GM19099 (cell line): Measurements from ENCODE around the gene ARHGAP23.

ENCODE experiments used
- POLR2A ChIP-seq: IDR thresholded peaks from 3 replicates; pipeline ENCODE4 v1.6.1; 2011; ENCODE audit warnings: low read depth; ENCODE audit not compliant: insufficient read length; ENCODE audit errors: extremely low read depth

Gene ARHGAP23

GRCh38 chr17:38557396-38557795 lies 129.1 kb downstream of the ARHGAP23 start:
- no peak for TF ChIP-seq POLR2A

- TF ChIP-seq POLR2A = no peak
Measured at GRCh38 chr17:38557836-38558727, 129.8 kb downstream of the ARHGAP23 start.

GRCh38 chr17:38558728-38559050 lies 130.4 kb downstream of the ARHGAP23 start:
- no peak for TF ChIP-seq POLR2A

GRCh38 chr17:38559051-38559879 lies 131.0 kb downstream of the ARHGAP23 start:
- TF ChIP-seq POLR2A = no peak

- no peak for TF ChIP-seq POLR2A
Measured at GRCh38 chr17:38559880-38560230, 131.6 kb downstream of the ARHGAP23 start.

- no peak for TF ChIP-seq POLR2A
Measured at GRCh38 chr17:38560503-38561318, 132.4 kb downstream of the ARHGAP23 start.

GRCh38 chr17:38561416-38562214 lies 133.4 kb downstream of the ARHGAP23 start:
- TF ChIP-seq POLR2A = no peak
